ENCODE results near the gene TNFAIP2.

The TNFAIP2 gene

DNA sequence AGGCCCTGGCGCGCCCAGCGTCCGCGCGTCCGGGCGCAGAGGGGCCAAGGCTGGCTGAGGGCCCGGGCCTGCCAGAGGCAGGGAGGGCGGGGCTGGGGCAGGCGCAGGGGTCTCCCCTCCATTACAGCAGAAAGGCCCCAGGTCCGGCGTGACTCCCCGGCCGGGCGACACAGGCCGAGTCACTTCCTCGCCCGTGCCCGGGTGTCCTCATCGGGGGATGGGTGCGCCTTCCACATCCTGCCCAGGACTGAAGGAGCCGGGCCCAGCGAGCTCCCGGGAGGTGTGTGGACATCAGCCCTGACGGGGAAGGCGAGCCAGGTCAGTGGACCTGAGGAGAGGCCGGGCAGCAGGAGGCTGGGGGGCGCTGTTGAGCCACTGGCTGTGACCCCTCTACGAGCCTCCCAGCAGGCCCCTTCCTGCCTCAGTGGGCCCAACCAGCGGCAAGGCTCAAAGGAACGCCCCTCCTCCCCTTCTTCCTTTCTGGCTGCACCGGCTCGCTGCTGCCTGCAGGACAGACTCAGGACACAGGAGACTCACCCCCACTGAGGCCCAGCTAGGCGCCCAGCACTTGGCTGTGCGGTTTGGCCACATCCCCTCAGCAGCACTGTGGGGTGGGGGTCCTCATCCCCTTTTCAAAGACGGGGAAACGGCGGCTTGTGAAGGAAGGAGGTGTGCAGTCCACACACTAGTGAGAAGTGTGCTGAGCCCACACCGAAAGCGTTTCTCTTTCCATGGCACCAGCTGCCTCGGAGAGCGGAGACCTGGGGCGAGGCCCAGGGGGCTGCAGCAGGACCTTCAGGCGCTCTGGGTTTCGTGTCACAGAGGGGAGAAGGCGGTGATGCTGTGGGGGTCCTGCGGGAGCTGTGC, 606 bp downstream of the TNFAIP2 start:
- Histone ChIP-seq H3K4me2 (ENCODE audit: low read depth, low read length, poor library complexity, severe bottlenecking) (no peak overlapping the region), H3K9ac (ENCODE audit: low read length) (no peak overlapping the region), H3F3A (ENCODE audit: insufficient read depth) (no peaks in the 10 kb centered on the region), H3K27ac (ENCODE audit: low read depth, low read length) (no peak overlapping the region), H3K79me2 (ENCODE audit: insufficient read depth, low read length) (no peaks in the 10 kb centered on the region), H3K9me2 (replicated peaks; ENCODE audit: insufficient read depth, low read length) (no peaks in the 10 kb centered on the region), H2AFZ (ENCODE audit: low read depth, low read length, severe bottlenecking) (no peak overlapping the region), H3K36me3 (ENCODE audit: low read length) (no peaks in the 10 kb centered on the region), H3K4me3 (ENCODE audit: insufficient read depth, low read length, poor library complexity, severe bottlenecking) (no peak overlapping the region), H4K20me1 (ENCODE audit: low read depth, low read length) (no peaks in the 10 kb centered on the region), H3K27me3 (ENCODE audit: low read length) (no peaks in the 10 kb centered on the region), H3K9me3 (ENCODE audit: insufficient read depth, low read length) (no peaks in the 10 kb centered on the region)
- TF ChIP-seq, protein P1, sequence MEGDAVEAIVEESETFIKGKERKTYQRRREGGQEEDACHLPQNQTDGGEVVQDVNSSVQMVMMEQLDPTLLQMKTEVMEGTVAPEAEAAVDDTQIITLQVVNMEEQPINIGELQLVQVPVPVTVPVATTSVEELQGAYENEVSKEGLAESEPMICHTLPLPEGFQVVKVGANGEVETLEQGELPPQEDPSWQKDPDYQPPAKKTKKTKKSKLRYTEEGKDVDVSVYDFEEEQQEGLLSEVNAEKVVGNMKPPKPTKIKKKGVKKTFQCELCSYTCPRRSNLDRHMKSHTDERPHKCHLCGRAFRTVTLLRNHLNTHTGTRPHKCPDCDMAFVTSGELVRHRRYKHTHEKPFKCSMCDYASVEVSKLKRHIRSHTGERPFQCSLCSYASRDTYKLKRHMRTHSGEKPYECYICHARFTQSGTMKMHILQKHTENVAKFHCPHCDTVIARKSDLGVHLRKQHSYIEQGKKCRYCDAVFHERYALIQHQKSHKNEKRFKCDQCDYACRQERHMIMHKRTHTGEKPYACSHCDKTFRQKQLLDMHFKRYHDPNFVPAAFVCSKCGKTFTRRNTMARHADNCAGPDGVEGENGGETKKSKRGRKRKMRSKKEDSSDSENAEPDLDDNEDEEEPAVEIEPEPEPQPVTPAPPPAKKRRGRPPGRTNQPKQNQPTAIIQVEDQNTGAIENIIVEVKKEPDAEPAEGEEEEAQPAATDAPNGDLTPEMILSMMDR (IDR thresholded peaks at IDR 0.05; ENCODE audit: insufficient read depth, low read length, poor library complexity, severe bottlenecking) = no peak
- no peak for TF ChIP-seq EZH2phosphoT487 (conservative IDR thresholded peaks at IDR 0.05; ENCODE audit: low read length)

DNA sequence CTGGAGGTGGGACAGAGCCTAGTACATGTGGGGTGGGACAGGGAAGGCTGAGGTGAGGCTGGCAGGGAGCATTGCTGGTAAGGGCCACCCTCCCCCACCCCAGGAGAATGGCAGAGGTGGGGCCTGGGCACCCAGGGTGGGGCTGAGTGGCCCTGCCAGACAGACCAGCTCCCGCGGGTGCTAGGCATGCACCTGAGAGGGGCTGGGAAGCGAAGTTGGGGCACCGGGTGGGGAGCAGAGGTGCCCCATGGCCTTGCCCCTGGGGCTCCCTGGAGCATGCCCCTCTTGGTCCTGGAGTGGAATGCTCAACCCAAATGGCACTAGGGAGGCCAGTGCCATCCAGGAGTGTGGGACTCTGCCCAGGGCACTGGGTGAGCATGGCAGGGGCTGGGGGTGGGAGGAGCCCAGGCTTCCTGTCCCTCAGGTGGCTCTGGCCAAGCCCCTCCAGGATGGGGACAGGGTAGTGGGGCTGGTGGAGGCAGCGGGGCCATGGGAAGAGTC, 1.3 kb downstream of the TNFAIP2 start:
- H3K4me3 ChIP-seq (ENCODE audit: insufficient read depth, low read length, poor library complexity, severe bottlenecking) = no peak overlapping the region
- no peaks in the 10 kb centered on the region for H3K27me3 ChIP-seq (ENCODE audit: low read length)
- no peaks in the 10 kb centered on the region for H3K79me2 ChIP-seq (ENCODE audit: insufficient read depth, low read length)
- no peaks in the 10 kb centered on the region for H3F3A ChIP-seq (ENCODE audit: insufficient read depth)
- H3K9ac ChIP-seq (ENCODE audit: low read length) = no peak overlapping the region
- TF ChIP-seq, protein P1 (IDR thresholded peaks at IDR 0.05; ENCODE audit: insufficient read depth, low read length, poor library complexity, severe bottlenecking) = no peak
- TF ChIP-seq EZH2phosphoT487 (conservative IDR thresholded peaks at IDR 0.05; ENCODE audit: low read length) = no peak
- H3K27ac ChIP-seq (ENCODE audit: low read depth, low read length) = no peak overlapping the region
- H2AFZ ChIP-seq (ENCODE audit: low read depth, low read length, severe bottlenecking) = no peak overlapping the region
- H3K36me3 ChIP-seq (ENCODE audit: low read length) = no peaks in the 10 kb centered on the region
- no peak overlapping the region for H3K4me2 ChIP-seq (ENCODE audit: low read depth, low read length, poor library complexity, severe bottlenecking)
- H4K20me1 ChIP-seq (ENCODE audit: low read depth, low read length) = no peaks in the 10 kb centered on the region
- H3K9me2 ChIP-seq (replicated peaks; ENCODE audit: insufficient read depth, low read length) = no peaks in the 10 kb centered on the region
- no peaks in the 10 kb centered on the region for H3K9me3 ChIP-seq (ENCODE audit: insufficient read depth, low read length)

DNA sequence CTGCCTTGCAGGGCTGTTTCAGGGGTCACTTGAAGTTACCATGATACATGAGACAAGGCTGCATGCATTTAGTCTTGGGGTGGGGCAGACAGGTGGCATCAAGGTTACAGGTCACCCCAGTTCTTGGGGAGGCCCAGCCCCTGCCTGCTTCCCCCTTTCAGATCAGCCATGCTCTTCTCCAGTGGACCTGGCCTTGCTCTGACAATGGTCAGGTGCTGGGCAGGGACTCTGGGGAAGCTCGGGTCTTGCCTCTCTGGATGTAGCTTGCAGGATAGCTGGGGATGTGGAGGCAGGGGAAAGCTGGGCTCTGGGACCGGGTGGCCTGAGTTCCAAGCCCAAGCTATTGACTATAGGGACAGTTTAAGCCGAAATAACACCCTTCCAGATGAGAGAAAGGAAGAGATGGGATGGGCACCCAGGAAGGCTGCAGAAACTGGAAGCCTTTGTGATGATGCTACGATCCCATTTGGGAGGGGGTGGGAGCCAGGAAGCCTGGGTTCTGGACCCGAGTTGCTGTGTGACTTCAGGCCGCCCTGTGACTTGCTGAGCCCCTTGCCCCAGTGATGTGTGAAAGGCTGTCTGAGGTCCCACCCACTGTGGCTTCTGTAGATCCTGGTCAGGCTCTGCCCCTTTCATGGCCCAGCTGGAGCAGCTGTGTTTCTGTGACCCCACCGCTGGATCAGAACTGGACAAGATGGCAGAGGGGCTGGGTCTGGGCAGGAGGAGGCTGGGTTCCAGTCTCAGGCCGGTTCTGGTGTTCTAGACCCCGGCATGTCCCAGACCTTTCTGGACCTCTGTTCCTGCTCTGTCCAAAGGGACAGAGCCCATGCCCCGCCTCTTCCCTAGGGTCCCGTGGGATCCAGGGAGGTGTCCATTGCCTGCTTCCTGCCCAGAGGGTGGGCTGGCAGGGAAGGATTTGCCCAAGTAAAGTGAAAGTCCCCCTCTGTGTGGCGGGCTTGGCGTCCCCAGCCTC, 2.1 kb downstream of the TNFAIP2 start:
- H3K9me2 ChIP-seq (replicated peaks; ENCODE audit: insufficient read depth, low read length) = no peaks in the 10 kb centered on the region
- H3K27ac ChIP-seq (ENCODE audit: low read depth, low read length) = no peak overlapping the region
- no peak for TF ChIP-seq EZH2phosphoT487 (conservative IDR thresholded peaks at IDR 0.05; ENCODE audit: low read length)
- TF ChIP-seq, protein P1 (IDR thresholded peaks at IDR 0.05; ENCODE audit: insufficient read depth, low read length, poor library complexity, severe bottlenecking) = no peak
- H4K20me1 ChIP-seq (ENCODE audit: low read depth, low read length) = no peaks in the 10 kb centered on the region
- no peaks in the 10 kb centered on the region for H3K9me3 ChIP-seq (ENCODE audit: insufficient read depth, low read length)
- H3K36me3 ChIP-seq (ENCODE audit: low read length) = no peaks in the 10 kb centered on the region
- no peak overlapping the region for H3K4me2 ChIP-seq (ENCODE audit: low read depth, low read length, poor library complexity, severe bottlenecking)
- H3K27me3 ChIP-seq (ENCODE audit: low read length) = no peaks in the 10 kb centered on the region
- H3K4me3 ChIP-seq (ENCODE audit: insufficient read depth, low read length, poor library complexity, severe bottlenecking) = no peak overlapping the region
- no peaks in the 10 kb centered on the region for H3K79me2 ChIP-seq (ENCODE audit: insufficient read depth, low read length)
- H2AFZ ChIP-seq (ENCODE audit: low read depth, low read length, severe bottlenecking) = no peak overlapping the region
- H3K9ac ChIP-seq (ENCODE audit: low read length) = no peak overlapping the region
- no peaks in the 10 kb centered on the region for H3F3A ChIP-seq (ENCODE audit: insufficient read depth)

All from SU-DHL-6 (cell line).